B cell (primary cell): ENCODE data around the gene CMTM3. TPM values are rescaled to one million over a fixed set of nuclear protein-coding genes. Genes with fewer than 3 reads are reported as not detected.
"Not testable (repeated sequence)": the region's sequence is repeated elsewhere in the genome, so short reads cannot be mapped to it uniquely, and the experiment has no call there.

ENCODE experiments used
- ATAC-seq: fragments of 200-7000 bp; cut with Tn5 transposase; one replicate; pipeline ENCODE4 v1.10.0; 2021; ENCODE audit warnings: low read depth, mild to moderate bottlenecking, moderate number of reproducible peaks, moderate library complexity
- CTCF ChIA-PET: fragments of 350-600 bp; sonication (Branson Sonifier 250); formaldehyde crosslinking; loops from one replicate; lab custom pipeline; 2021; ENCODE audit warnings: antibody characterized with exemption, inconsistent platforms; lab: Charles Lee
- POLR2A ChIA-PET: fragments of 350-600 bp; sonication (Branson Sonifier 250); formaldehyde crosslinking; loops from one replicate; lab custom pipeline; 2021; ENCODE audit warnings: antibody characterized with exemption; lab: Charles Lee
- DNase-seq: peaks from one replicate; pipeline ENCODE4 v3.0.0; 2013
- H2AFZ ChIP-seq: 2 replicates; pipeline ENCODE4 v1.6.1; 2012; ENCODE audit warnings: mild to moderate bottlenecking, low read depth, low read length; ENCODE audit not compliant: insufficient read depth, poor library complexity, severe bottlenecking
- H3K27ac ChIP-seq, 2 donors: 1 replicate in 1 of 2; 2 replicates in 1 of 2; pipeline ENCODE4 v1.5.1; 2012 to 2013; ENCODE audit warnings: low read length in 2 of 2, mild to moderate bottlenecking in 2 of 2, moderate library complexity in 1 of 2
- H3K27me3 ChIP-seq, 4 experiments: fragments of 200-600 bp in 1 of 4; sonication (generic) in 1 of 4; replicated peaks in 1 of 4; 1 replicate in 2 of 4; 2 replicates in 2 of 4; pipeline versions ENCODE4 v1.6.1 to v1.7.0; 2013 to 2016; ENCODE audit warnings: low read length in 3 of 4, mild to moderate bottlenecking in 2 of 4, mixed read lengths in 1 of 4, moderate library complexity in 1 of 4; ENCODE audit not compliant: insufficient read depth in 4 of 4, control insufficient read depth in 3 of 4; ENCODE audit errors: control extremely low read depth in 1 of 4
- H3K36me3 ChIP-seq, 2 experiments: replicated peaks in 1 of 2; 1 replicate in 1 of 2; 2 replicates in 1 of 2; pipeline versions ENCODE4 v1.6.1 to v1.7.1; 2013; ENCODE audit warnings: low read length in 1 of 2; ENCODE audit not compliant: insufficient read depth in 2 of 2, control insufficient read depth in 1 of 2; ENCODE audit errors: control extremely low read depth in 1 of 2, extremely low read depth in 1 of 2
- H3K4me1 ChIP-seq, 2 donors: fragments of 200-600 bp in 1 of 2; sonication (generic) in 1 of 2; 1 replicate in 1 of 2; 2 replicates in 1 of 2; pipeline versions ENCODE4 v1.5.1 to v1.6.1; 2013 to 2017; ENCODE audit warnings: low read length in 2 of 2; ENCODE audit not compliant: control insufficient read depth in 2 of 2, insufficient read depth in 2 of 2
- H3K4me2 ChIP-seq: replicated peaks from 2 replicates; pipeline ENCODE3; 2012; ENCODE audit warnings: mild to moderate bottlenecking, low read depth, low read length; ENCODE audit not compliant: poor library complexity, severe bottlenecking
- H3K4me3 ChIP-seq, 5 experiments: fragments of 200-600 bp in 1 of 5; sonication (generic) in 1 of 5; 1 replicate in 3 of 5; 2 replicates in 2 of 5; pipeline versions ENCODE4 v1.5.1 to v1.7.0; 2011 to 2016; ENCODE audit warnings: low read length in 4 of 5, mild to moderate bottlenecking in 4 of 5, low read depth in 2 of 5, control low read depth in 1 of 5, moderate library complexity in 1 of 5; ENCODE audit not compliant: insufficient read depth in 1 of 5; ENCODE audit errors: control extremely low read depth in 1 of 5, extremely low read depth in 1 of 5
- H3K79me2 ChIP-seq: fragments of 200-600 bp; sonication (generic); one replicate; pipeline ENCODE4 v1.6.0; 2016; ENCODE audit warnings: low read length; ENCODE audit not compliant: control insufficient read depth, insufficient read depth
- H3K9ac ChIP-seq: fragments of 200-600 bp; sonication (generic); 2 replicates; pipeline ENCODE4 v1.6.1; 2017; ENCODE audit warnings: mild to moderate bottlenecking, low read length, moderate library complexity
- H3K9me3 ChIP-seq, 3 donors: one replicate each; pipeline versions ENCODE4 v1.6.1 to v1.7.1; 2013; ENCODE audit warnings: low read length in 2 of 3; ENCODE audit not compliant: control insufficient read depth in 2 of 3, insufficient read depth in 1 of 3; ENCODE audit errors: control extremely low read depth in 1 of 3
- H4K20me1 ChIP-seq: 2 replicates; pipeline ENCODE4 v1.6.0; 2012; ENCODE audit warnings: mild to moderate bottlenecking, low read length; ENCODE audit not compliant: insufficient read depth, control insufficient read depth, poor library complexity, severe bottlenecking
- H3K27ac Mint-ChIP-seq: one replicate; pipeline ENCODE4 v1.8.0; 2021; ENCODE audit warnings: mixed read lengths
- H3K27me3 Mint-ChIP-seq: one replicate; pipeline ENCODE4 v1.8.0; 2021; ENCODE audit warnings: mixed read lengths
- H3K4me1 Mint-ChIP-seq: one replicate; pipeline ENCODE4 v1.8.0; 2021; ENCODE audit warnings: mixed read lengths
- H3K4me3 Mint-ChIP-seq: one replicate; pipeline ENCODE4 v1.8.0; 2021; ENCODE audit warnings: mixed read lengths
- H3K9me3 Mint-ChIP-seq: one replicate; pipeline ENCODE4 v1.8.0; 2022; ENCODE audit warnings: mixed read lengths; ENCODE audit not compliant: insufficient read depth
- CTCF ChIP-seq: fragments of 200-600 bp; IDR thresholded peaks from one replicate; pipeline ENCODE4 v1.8.0; 2022; ENCODE audit warnings: antibody characterized with exemption, mild to moderate bottlenecking
- EZH2 ChIP-seq: IDR thresholded peaks from 2 replicates; pipeline ENCODE4 v1.6.1; 2012; ENCODE audit warnings: borderline replicate concordance, low read depth, mild to moderate bottlenecking, moderate library complexity, low read length; ENCODE audit not compliant: insufficient read depth, poor library complexity, severe bottlenecking
- WGBS: methylation state at CpG from one replicate; pipeline ENCODE4 v1.1.5; 2013; ENCODE audit warnings: missing lambda C conversion rate; ENCODE audit not compliant: insufficient coverage; 5-methylcytosine and 5-hydroxymethylcytosine counted together
- intact Hi-C: fragments of 100-400 bp; cut with micrococcal nuclease; formaldehyde crosslinking; loops from one replicate; pipeline ENCODE4 v1.10.0; 2022
- polyA plus RNA-seq: library from polyadenylated mRNA; depleted of rRNA; stranded (reverse); fragments of >200 nt; gene quantifications from 2 replicates; pipeline ENCODE4 v1.2.3, GENCODE V29; 2012
- total RNA-seq, 2 donors: library from RNA; stranded (reverse); fragments of 120-200 nt in 1 of 2; gene quantifications; 1 replicate in 1 of 2; 2 replicates in 1 of 2; pipeline versions ENCODE4 v1.2.3 to v1.2.4, GENCODE V29; 2013 to 2022

CMTM3 gene
- total and polyA plus RNA-seq, 2 donors (not counting 1 experiment from before 2014, with no cell fraction given), result 7.5 to 8.7 TPM

GRCh38 chr16:66629856-66630255 is 25.4 kb downstream of the CMTM3 start:
- Mint-ChIP-seq H3K9me3 (no peaks in the 10 kb centered on the region), H3K4me1 (no peaks in the 10 kb centered on the region), H3K27ac (no peak overlapping the region), H3K27me3 (peaks cover 6% of the 10 kb centered on the region), H3K4me3 (no peak overlapping the region)
- Histone ChIP-seq H3K27me3 (peaks cover 0 to 3% (median 0%) of the 10 kb centered on the region in 4 experiments), H3K79me2 (no peaks in the 10 kb centered on the region), H3K9ac (no peak overlapping the region), H3K36me3 (no peaks in the 10 kb centered on the region), H3K4me1 (no peaks in the 10 kb centered on the region), H3K27ac (no peak overlapping the region), H4K20me1 (no peaks in the 10 kb centered on the region), H2AFZ (no peak overlapping the region), H3K4me2 (no peak overlapping the region), H3K4me3 (no peak overlapping the region), H3K9me3 (no peaks in the 10 kb centered on the region)
- ATAC-seq (no peak), DNase-seq (no peak)
- TF ChIP-seq CTCF, result no peak
- TF ChIP-seq EZH2, result no peak
- intact Hi-C loops, result no loop called here
- ChIA-PET CTCF (no interaction called here), POLR2A (no interaction called here)
- WGBS, result 82% methylated on average over 1 of the region's 5 CpGs

GRCh38 chr16:66630561-66631260 is 26.2 kb downstream of the CMTM3 start:
- H3K9ac ChIP-seq, H3K4me2 ChIP-seq, ATAC-seq, CTCF ChIA-PET, H3K27me3 ChIP-seq, intact Hi-C loops, H3K27me3 Mint-ChIP-seq, POLR2A ChIA-PET, H3K9me3 Mint-ChIP-seq, H3K27ac Mint-ChIP-seq, H3K4me3 Mint-ChIP-seq, H3K36me3 ChIP-seq, H3K79me2 ChIP-seq, H3K4me3 ChIP-seq, H2AFZ ChIP-seq, H4K20me1 ChIP-seq, DNase-seq, H3K9me3 ChIP-seq, H3K4me1 ChIP-seq, H3K27ac ChIP-seq, H3K4me1 Mint-ChIP-seq: not testable (repeated sequence)
- no CpG with 5 or more reads among the region's 49 CpGs for WGBS

GRCh38 chr16:66631558-66631957 is 27.1 kb downstream of the CMTM3 start:
- ATAC-seq, H3K36me3 ChIP-seq, H2AFZ ChIP-seq, H3K9ac ChIP-seq, DNase-seq, H3K27ac ChIP-seq, H3K4me1 Mint-ChIP-seq, H3K27me3 Mint-ChIP-seq, H3K9me3 ChIP-seq, H3K9me3 Mint-ChIP-seq, H3K4me3 ChIP-seq, intact Hi-C loops, POLR2A ChIA-PET, H3K4me1 ChIP-seq, H3K27ac Mint-ChIP-seq, H3K79me2 ChIP-seq, CTCF ChIA-PET, H3K4me2 ChIP-seq, H3K4me3 Mint-ChIP-seq, H4K20me1 ChIP-seq, H3K27me3 ChIP-seq: not testable (repeated sequence)
- WGBS, result no CpG with 5 or more reads among the region's 4 CpGs
